Mucosa of gallbladder (tissue), 1 donor: Measurements from ENCODE around the gene LRRC18. TPM values are rescaled to one million over a fixed set of nuclear protein-coding genes. Genes with fewer than 3 reads are reported as not detected.
A peak's percentile ranks its signal among the peaks of the same experiment; 100 is the strongest.

Experiments
- DNase-seq: peaks from one replicate; pipeline ENCODE4 v3.0.0-alpha.2; 2020; ENCODE audit warnings: low spot score
- total RNA-seq: library from RNA; stranded (reverse); gene quantifications from one replicate; pipeline ENCODE4 v1.2.1, GENCODE V29; 2021
- donor health status: DM: no; HTN: no; CAD: no.

LRRC18 gene
- total RNA-seq = 0.20 TPM

GRCh38 chr10:48939790-48940325 is at the start of gene LRRC18:
TSS of gene LRRC18 (minus strand) at chr10:48939840. CDS start at chr10:48914155, 25,685 bp downstream.
- no peak for DNase-seq

GRCh38 chr10:48985621-48986158 is 46.0 kb upstream of the LRRC18 start:
- no peak for DNase-seq

GRCh38 chr10:48983648-48984351 is 44.2 kb upstream of the LRRC18 start:
- no peak for DNase-seq

- DNase-seq = no peak
Measured at GRCh38 chr10:48982584-48982983, 42.9 kb upstream of the LRRC18 start.

GRCh38 chr10:48981310-48981907 is 41.8 kb upstream of the LRRC18 start:
- peak; percentile 47 for DNase-seq

- no peak for DNase-seq
Measured at GRCh38 chr10:48978318-48978717, 38.7 kb upstream of the LRRC18 start.

- DNase-seq = peak; percentile 43
Measured at GRCh38 chr10:48976196-48976595, 36.6 kb upstream of the LRRC18 start.

- DNase-seq = no peak
Measured at GRCh38 chr10:48974510-48975156, 35.0 kb upstream of the LRRC18 start.

GRCh38 chr10:48973065-48973464 is 33.4 kb upstream of the LRRC18 start:
- DNase-seq = no peak

GRCh38 chr10:48970654-48971053 is 31.0 kb upstream of the LRRC18 start:
- no peak for DNase-seq

GRCh38 chr10:48970046-48970445 is 30.4 kb upstream of the LRRC18 start:
- DNase-seq = no peak

GRCh38 chr10:48968036-48968435 is 28.4 kb upstream of the LRRC18 start:
- no peak for DNase-seq

GRCh38 chr10:48965460-48965859 is 25.8 kb upstream of the LRRC18 start:
- no peak for DNase-seq

GRCh38 chr10:48964038-48964437 is 24.4 kb upstream of the LRRC18 start:
- no peak for DNase-seq

GRCh38 chr10:48958598-48959190 is 19.1 kb upstream of the LRRC18 start:
- DNase-seq = no peak

GRCh38 chr10:48957361-48958151 is 17.9 kb upstream of the LRRC18 start:
- no peak for DNase-seq

GRCh38 chr10:48951707-48952106 is 12.1 kb upstream of the LRRC18 start:
- no peak for DNase-seq

GRCh38 chr10:48948470-48949037 is 8.9 kb upstream of the LRRC18 start:
- no peak for DNase-seq

- DNase-seq = no peak
Measured at GRCh38 chr10:48947690-48948469, 8.2 kb upstream of the LRRC18 start.

GRCh38 chr10:48946891-48947500 is 7.4 kb upstream of the LRRC18 start:
- peak; percentile 28 for DNase-seq
